ENCODE data around the gene TRIM17. TPM values are rescaled to one million over a fixed set of nuclear protein-coding genes. Genes with fewer than 3 reads are reported as not detected.

The TRIM17 gene
- total and polyA plus RNA-seq, 2 of the 8 experiments (the other 6 are each of a cell fraction or from before 2014, with no cell fraction given), result 1.1 to 2.2 TPM

GRCh38 chr1:228376262-228376628, 40.4 kb downstream of the TRIM17 start:
- Histone ChIP-seq H2BK120ac (replicated peaks; ENCODE audit: low read depth, low read length) (no peak overlapping the region), H4K5ac (ENCODE audit: insufficient read length, low read depth, low read length) (no peak overlapping the region), H3K9ac (replicated peaks in 1 of 4; ENCODE audit: extremely low read depth in 1 of 4, low read depth in 3 of 4, low read length in 3 of 4) (no peak overlapping the region), H3K27ac (ENCODE audit: low read depth, low read length) (no peak overlapping the region), H2BK15ac (ENCODE audit: low read length) (no peak overlapping the region), H2AFZ (ENCODE audit: low read length) (no peak overlapping the region), H2BK5ac (ENCODE audit: low read depth, low read length) (no peak overlapping the region), H3K27me3 (replicated peaks in 1 of 4; ENCODE audit: control insufficient read depth in 3 of 4, extremely low read depth in 1 of 4, insufficient read depth in 3 of 4, low read length in 3 of 4) (peaks cover 2 to 26% (median 16%) of the 10 kb centered on the region in 4 experiments; a peak in 6 of 7 replicates), H3K23ac (ENCODE audit: insufficient read length) (no peak overlapping the region), H3K56ac (replicated peaks; ENCODE audit: insufficient read length, low read depth, low read length) (no peak overlapping the region), H4K91ac (replicated peaks; ENCODE audit: insufficient read length, low read length) (no peak overlapping the region), H3K79me2 (ENCODE audit: control insufficient read depth in 1 of 2, insufficient read depth in 2 of 2, low read length in 2 of 2) (no peaks in the 10 kb centered on the region), H2BK12ac (ENCODE audit: low read depth, low read length) (no peak overlapping the region), H2AK5ac (ENCODE audit: low read depth, low read length) (no peak overlapping the region), H3K4me1 (replicated peaks in 1 of 4; ENCODE audit: control insufficient read depth in 3 of 4, insufficient read depth in 4 of 4, low read length in 3 of 4) (peaks cover 0 to 10% (median 5%) of the 10 kb centered on the region in 4 experiments; a peak in 5 of 7 replicates), H4K8ac (ENCODE audit: extremely low read depth, insufficient read depth, low read length) (no peak overlapping the region), H3K36me3 (ENCODE audit: control insufficient read depth in 2 of 4, insufficient read depth in 4 of 4, low read length in 3 of 4) (no peaks in the 10 kb centered on the region), H4K20me1 (replicated peaks in 1 of 2; ENCODE audit: control insufficient read depth in 1 of 2, insufficient read depth in 2 of 2, low read length in 2 of 2) (peaks cover 4 to 6% of the 10 kb centered on the region in 2 experiments), H3K14ac (ENCODE audit: insufficient read length) (no peak overlapping the region), H3K9me3 (ENCODE audit: insufficient read depth in 2 of 2, low read depth in 1 of 2, low read length in 1 of 2) (no peaks in the 10 kb centered on the region), H3K4me2 (ENCODE audit: insufficient read depth in 1 of 2, low read depth in 2 of 2, low read length in 2 of 2) (no peak overlapping the region), H3K18ac (ENCODE audit: extremely low read depth, low read length) (no peak overlapping the region), H2BK20ac (ENCODE audit: low read length) (no peak overlapping the region), H3K4me3 (ENCODE audit: extremely low read depth in 1 of 4, insufficient read depth in 2 of 4, low read depth in 3 of 4, low read length in 4 of 4) (no peak overlapping the region), H3K4ac (replicated peaks; ENCODE audit: insufficient read length, low read depth, low read length) (no peak overlapping the region), H3K23me2 (ENCODE audit: low read depth, low read length) (peaks cover 8% of the 10 kb centered on the region; the same call in 1 of the 2 replicates), H3K79me1 (ENCODE audit: low read depth, low read length) (no peaks in the 10 kb centered on the region)
- CTCF ChIA-PET (ENCODE audit: partially characterized antibody), result interaction anchor here (1.2 to 2.8 kb wide), 3 partner anchors 34 to 94 kb away, joined by 3 to 10 read pairs (median 5); a partner anchor contains a TSS
- DNase-seq (ENCODE audit: low read depth in 1 of 2, low spot score in 2 of 2), result no peak
- no peak for FAIRE-seq
- POLR2A ChIA-PET (ENCODE audit: partially characterized antibody), result interaction anchor here (0.7 to 1.3 kb wide), 3 partner anchors 70 to 88 kb away, joined by 3 to 4 read pairs (median 3); a partner anchor contains a TSS
- 74% methylated on average over 3 of the region's 3 CpGs; no CpG with 5 or more reads in 1 of the 2 experiments for WGBS, 2 experiments (ENCODE audit: extremely low coverage in 1 of 2, insufficient coverage in 1 of 2, insufficient read length in 1 of 2, insufficient replicate concordance in 2 of 2, low coverage in 1 of 2, low lambda C conversion rate in 2 of 2, missing lambda C conversion rate in 1 of 2)
- TF ChIP-seq TEAD4 (IDR thresholded peaks at IDR 0.05; ENCODE audit: low read depth, low read length) (no peak), TCF12 (IDR thresholded peaks at IDR 0.05; ENCODE audit: low read depth, low read length) (no peak)
